ENCODE results near the gene EIF2S3. TPM values are rescaled to one million over a fixed set of nuclear protein-coding genes. Genes with fewer than 3 reads are reported as not detected.

Gene EIF2S3
- total and polyA plus RNA-seq, 2 of the 13 experiments (the other 11 are each of a cell fraction or from before 2014, with no cell fraction given): 61.0 to 183 TPM

DNA sequence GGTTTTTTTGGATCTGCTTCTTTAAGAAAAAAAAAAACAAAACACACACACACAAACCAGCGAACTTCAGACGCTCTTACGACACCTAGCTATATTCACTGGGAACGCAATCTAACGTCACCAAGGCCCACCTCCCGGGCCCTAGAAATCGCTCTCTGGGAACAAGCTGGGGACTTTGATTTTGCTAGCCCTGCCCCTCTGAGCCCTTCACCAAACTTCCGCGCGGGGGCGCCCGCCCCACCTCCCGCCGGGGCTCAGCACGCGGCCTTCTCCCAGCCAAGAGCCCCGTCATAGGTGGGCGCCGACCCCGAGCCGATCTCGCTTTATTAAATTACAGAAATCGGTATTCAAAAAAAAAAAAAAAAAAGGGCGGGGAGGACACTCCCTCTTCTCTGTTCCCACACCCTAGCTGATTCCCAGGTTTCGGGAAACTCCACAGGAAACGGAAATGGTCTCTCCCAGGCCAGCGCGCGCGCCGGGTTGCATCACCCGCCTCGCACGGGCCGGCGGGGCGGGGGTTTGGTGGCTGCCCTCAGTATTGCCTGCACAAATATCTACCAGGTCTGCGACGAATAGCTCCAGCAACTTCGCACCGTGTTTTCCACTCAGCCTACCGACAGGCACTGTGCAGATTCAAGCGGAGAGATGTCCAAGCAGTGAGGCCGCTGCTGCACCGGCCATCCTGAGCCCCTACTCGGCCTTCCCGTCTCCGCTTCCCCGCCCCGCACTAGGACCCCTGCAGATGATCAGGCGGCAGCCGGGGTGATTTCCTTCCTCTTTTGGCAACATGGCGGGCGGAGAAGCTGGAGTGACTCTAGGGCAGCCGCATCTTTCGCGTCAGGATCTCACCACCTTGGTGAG is at the start of gene EIF2S3 (continued):
- TF ChIP-seq SPEN (CRISPR knock-in tag; IDR thresholded peaks at IDR 0.05; ENCODE audit: low read depth): peak; percentile 75
- peak; percentile 72; the same call in 1 of the 2 replicates for TF ChIP-seq KAT8 (CRISPR knock-in tag; IDR thresholded peaks at IDR 0.05)
- TF ChIP-seq RBFOX2 (IDR thresholded peaks at IDR 0.05; ENCODE audit: low read depth, low read length): peak; percentile 82
- TF ChIP-seq ARID2 (CRISPR knock-in tag; IDR thresholded peaks at IDR 0.05; ENCODE audit: borderline replicate concordance): 0 out of 2 replicates have a peak, but pooled peaks have one; percentile 25
- 0 out of 2 replicates have a peak, but pooled peaks have one; percentile 25 for TF ChIP-seq REPIN1 (CRISPR knock-in tag; IDR thresholded peaks at IDR 0.05; ENCODE audit: borderline replicate concordance, low read depth)
- no peak; the same call in 1 of the 2 replicates for TF ChIP-seq RXRA (CRISPR knock-in tag; IDR thresholded peaks at IDR 0.05)
- peak; percentile 49 for TF ChIP-seq CREM (IDR thresholded peaks at IDR 0.05)
- TF ChIP-seq CREM (CRISPR knock-in tag; IDR thresholded peaks at IDR 0.05): no peak
- peak; percentile 41; the same call in 1 of the 2 replicates for TF ChIP-seq NFKB2 (CRISPR knock-in tag; IDR thresholded peaks at IDR 0.05; ENCODE audit: borderline replicate concordance)
- TF ChIP-seq HMGXB4 (CRISPR knock-in tag; IDR thresholded peaks at IDR 0.05; ENCODE audit: borderline replicate concordance in 1 of 2, low read depth in 1 of 2): peak; percentile 30 to 70; a peak in 2 of 4 replicates
- no peak for TF ChIP-seq SMARCC2 (IDR thresholded peaks at IDR 0.05)
- TF ChIP-seq CREB1 (IDR thresholded peaks at IDR 0.05): peak; percentile 65; the same call in 1 of the 2 replicates
- TF ChIP-seq CREB1 (CRISPR knock-in tag; IDR thresholded peaks at IDR 0.05): peak; percentile 77
- TF ChIP-seq MLXIP (CRISPR knock-in tag; IDR thresholded peaks at IDR 0.05; ENCODE audit: borderline replicate concordance): no peak
- peak; percentile 98 for TF ChIP-seq ZBTB25 (CRISPR knock-in tag; IDR thresholded peaks at IDR 0.05)
- TF ChIP-seq, protein P1, sequence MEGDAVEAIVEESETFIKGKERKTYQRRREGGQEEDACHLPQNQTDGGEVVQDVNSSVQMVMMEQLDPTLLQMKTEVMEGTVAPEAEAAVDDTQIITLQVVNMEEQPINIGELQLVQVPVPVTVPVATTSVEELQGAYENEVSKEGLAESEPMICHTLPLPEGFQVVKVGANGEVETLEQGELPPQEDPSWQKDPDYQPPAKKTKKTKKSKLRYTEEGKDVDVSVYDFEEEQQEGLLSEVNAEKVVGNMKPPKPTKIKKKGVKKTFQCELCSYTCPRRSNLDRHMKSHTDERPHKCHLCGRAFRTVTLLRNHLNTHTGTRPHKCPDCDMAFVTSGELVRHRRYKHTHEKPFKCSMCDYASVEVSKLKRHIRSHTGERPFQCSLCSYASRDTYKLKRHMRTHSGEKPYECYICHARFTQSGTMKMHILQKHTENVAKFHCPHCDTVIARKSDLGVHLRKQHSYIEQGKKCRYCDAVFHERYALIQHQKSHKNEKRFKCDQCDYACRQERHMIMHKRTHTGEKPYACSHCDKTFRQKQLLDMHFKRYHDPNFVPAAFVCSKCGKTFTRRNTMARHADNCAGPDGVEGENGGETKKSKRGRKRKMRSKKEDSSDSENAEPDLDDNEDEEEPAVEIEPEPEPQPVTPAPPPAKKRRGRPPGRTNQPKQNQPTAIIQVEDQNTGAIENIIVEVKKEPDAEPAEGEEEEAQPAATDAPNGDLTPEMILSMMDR (CRISPR knock-in tag; IDR thresholded peaks at IDR 0.05): peak; percentile 67
- peak; percentile 53; the same call in 1 of the 2 replicates for TF ChIP-seq ZGPAT (CRISPR knock-in tag; IDR thresholded peaks at IDR 0.05)
- TF ChIP-seq IRF2 (CRISPR knock-in tag; IDR thresholded peaks at IDR 0.05): 0 out of 2 replicates have a peak, but pooled peaks have one; percentile 19
- no peak for TF ChIP-seq ZNF547 (CRISPR knock-in tag; IDR thresholded peaks at IDR 0.05)
- peak; percentile 63 for TF ChIP-seq HDAC1 (CRISPR knock-in tag; IDR thresholded peaks at IDR 0.05)
